Body of pancreas (tissue), 4 donors: ENCODE results near the gene ADAMTSL1.

ENCODE experiments used
- POLR2A ChIP-seq, 3 donors: fragments of 450-650 bp; IDR thresholded peaks; one replicate each; pipeline ENCODE4 v1.6.1; 2016; ENCODE audit warnings: antibody characterized with exemption in 3 of 3, mild to moderate bottlenecking in 2 of 3
- TF ChIP-seq, protein P1 (sequence below), 7 experiments: fragments of 450-650 bp in 4 of 7; fragments of 200-600 bp in 3 of 7; sonication (generic) in 3 of 7; IDR thresholded peaks; one replicate each; pipeline ENCODE4 v1.5.1; 2016 to 2019; ENCODE audit warnings: antibody characterized with exemption in 7 of 7

DNA sequence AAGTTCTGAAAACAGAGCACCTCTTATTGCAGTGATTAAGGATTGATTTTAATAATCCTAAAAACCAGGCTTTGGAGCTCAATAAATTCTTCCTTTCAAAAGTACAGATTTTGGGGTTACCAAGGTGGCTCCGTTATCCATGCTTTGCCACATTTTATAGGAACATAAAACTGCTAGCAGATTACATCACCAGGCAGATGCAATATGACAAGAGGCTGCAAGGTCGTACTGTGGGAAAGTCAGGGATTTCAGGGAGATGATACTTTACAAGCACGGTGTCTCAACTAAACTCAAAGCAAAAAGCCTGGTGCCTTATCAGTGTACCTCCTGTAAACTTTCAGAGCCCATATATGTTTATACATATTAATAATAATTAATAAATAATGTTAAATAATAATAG is 28.6 kb downstream of the ADAMTSL1 start:
- TF ChIP-seq POLR2A (IDR thresholded peaks at IDR 0.05) = no peak
- TF ChIP-seq, protein P1, sequence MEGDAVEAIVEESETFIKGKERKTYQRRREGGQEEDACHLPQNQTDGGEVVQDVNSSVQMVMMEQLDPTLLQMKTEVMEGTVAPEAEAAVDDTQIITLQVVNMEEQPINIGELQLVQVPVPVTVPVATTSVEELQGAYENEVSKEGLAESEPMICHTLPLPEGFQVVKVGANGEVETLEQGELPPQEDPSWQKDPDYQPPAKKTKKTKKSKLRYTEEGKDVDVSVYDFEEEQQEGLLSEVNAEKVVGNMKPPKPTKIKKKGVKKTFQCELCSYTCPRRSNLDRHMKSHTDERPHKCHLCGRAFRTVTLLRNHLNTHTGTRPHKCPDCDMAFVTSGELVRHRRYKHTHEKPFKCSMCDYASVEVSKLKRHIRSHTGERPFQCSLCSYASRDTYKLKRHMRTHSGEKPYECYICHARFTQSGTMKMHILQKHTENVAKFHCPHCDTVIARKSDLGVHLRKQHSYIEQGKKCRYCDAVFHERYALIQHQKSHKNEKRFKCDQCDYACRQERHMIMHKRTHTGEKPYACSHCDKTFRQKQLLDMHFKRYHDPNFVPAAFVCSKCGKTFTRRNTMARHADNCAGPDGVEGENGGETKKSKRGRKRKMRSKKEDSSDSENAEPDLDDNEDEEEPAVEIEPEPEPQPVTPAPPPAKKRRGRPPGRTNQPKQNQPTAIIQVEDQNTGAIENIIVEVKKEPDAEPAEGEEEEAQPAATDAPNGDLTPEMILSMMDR (IDR thresholded peaks at IDR 0.05) = no peak
